Left ventricle myocardium inferior (tissue), 1 donor: ENCODE data around the gene PROSER3. TPM values are rescaled to one million over a fixed set of nuclear protein-coding genes. Genes with fewer than 3 reads are reported as not detected.
"Not testable (repeated sequence)": the region's sequence is repeated elsewhere in the genome, so short reads cannot be mapped to it uniquely, and the experiment has no call there.

Experiments used
- DNase-seq: peaks from one replicate; pipeline ENCODE4 v3.0.0-alpha.2; 2020
- H3K27ac ChIP-seq: fragments of 200-600 bp; replicated peaks from 2 replicates; pipeline ENCODE4 v1.8.0; 2021
- H3K27me3 ChIP-seq: fragments of 200-600 bp; 2 replicates; pipeline ENCODE4 v1.8.0; 2021; ENCODE audit warnings: low read depth
- H3K36me3 ChIP-seq: fragments of 200-600 bp; 2 replicates; pipeline ENCODE4 v1.8.0; 2021
- H3K4me1 ChIP-seq: fragments of 200-600 bp; 2 replicates; pipeline ENCODE4 v1.8.0; 2021
- H3K4me3 ChIP-seq: fragments of 200-600 bp; 2 replicates; pipeline ENCODE4 v1.8.0; 2021; ENCODE audit warnings: mild to moderate bottlenecking, moderate library complexity
- H3K9me3 ChIP-seq: fragments of 200-600 bp; replicated peaks from 2 replicates; pipeline ENCODE4 v1.8.0; 2021
- intact Hi-C: fragments of 100-400 bp; cut with micrococcal nuclease; formaldehyde crosslinking; loops from one replicate; pipeline ENCODE4 v1.11.0; 2022
- total RNA-seq: library from RNA; stranded (reverse); fragmentation: NEBNext Ultra II Directional; extraction: Animal tissue kit (Norgen Biotek cat#: 25700); gene quantifications from one replicate; pipeline ENCODE4 v1.2.1, GENCODE V29; 2021
- TF ChIP-seq, protein P1 (sequence below): fragments of 200-600 bp; IDR thresholded peaks from 2 replicates; pipeline ENCODE4 v1.8.0; 2021; ENCODE audit warnings: antibody characterized with exemption, mild to moderate bottlenecking, borderline replicate concordance
- donor health status: DM: no; HTN: yes; CAD: no; lungs with severe emphysema.

The PROSER3 gene
- total RNA-seq, 1 donor from 2014 or later = 4.8 TPM

DNA sequence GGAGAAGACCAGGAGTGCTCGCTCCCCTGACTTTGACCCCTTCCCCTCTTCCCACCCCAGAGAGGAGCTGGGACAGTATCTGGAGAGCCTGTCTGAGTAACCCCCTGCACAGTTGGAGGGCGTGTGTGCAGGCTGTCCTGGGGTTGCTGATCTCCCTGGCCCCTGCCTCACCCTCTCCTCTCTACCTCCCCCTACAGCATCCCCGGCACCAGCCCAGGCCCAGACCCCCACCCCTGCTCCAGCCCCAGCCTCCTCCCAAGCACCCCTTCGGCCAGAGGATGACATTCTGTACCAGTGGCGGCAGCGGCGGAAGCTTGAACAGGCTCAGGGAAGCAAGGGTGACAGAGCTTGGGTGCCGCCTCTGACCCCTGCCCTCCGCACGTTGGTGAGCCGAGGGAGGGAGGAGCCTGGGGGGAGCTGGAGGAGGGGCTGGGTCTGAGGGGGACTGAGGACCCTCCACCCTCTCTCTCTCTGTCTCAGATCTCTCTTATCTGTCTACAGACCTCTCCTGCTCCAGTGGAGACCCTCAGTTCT is 8.7 kb downstream of the PROSER3 start:
- DNase-seq = no peak
- H3K4me1 ChIP-seq = peaks cover 9% of the 10 kb centered on the region

GRCh38 chr19:35767288-35768081 is 9.5 kb downstream of the PROSER3 start:
- intact Hi-C loops = no loop called here
- Histone ChIP-seq H3K27me3 (no peaks in the 10 kb centered on the region), H3K27ac (no peak overlapping the region), H3K36me3 (peaks cover 30% of the 10 kb centered on the region), H3K9me3 (no peaks in the 10 kb centered on the region), H3K4me1 (peaks cover 9% of the 10 kb centered on the region), H3K4me3 (peak overlapping the region; percentile 17)
- DNase-seq = no peak
- TF ChIP-seq, protein P1, sequence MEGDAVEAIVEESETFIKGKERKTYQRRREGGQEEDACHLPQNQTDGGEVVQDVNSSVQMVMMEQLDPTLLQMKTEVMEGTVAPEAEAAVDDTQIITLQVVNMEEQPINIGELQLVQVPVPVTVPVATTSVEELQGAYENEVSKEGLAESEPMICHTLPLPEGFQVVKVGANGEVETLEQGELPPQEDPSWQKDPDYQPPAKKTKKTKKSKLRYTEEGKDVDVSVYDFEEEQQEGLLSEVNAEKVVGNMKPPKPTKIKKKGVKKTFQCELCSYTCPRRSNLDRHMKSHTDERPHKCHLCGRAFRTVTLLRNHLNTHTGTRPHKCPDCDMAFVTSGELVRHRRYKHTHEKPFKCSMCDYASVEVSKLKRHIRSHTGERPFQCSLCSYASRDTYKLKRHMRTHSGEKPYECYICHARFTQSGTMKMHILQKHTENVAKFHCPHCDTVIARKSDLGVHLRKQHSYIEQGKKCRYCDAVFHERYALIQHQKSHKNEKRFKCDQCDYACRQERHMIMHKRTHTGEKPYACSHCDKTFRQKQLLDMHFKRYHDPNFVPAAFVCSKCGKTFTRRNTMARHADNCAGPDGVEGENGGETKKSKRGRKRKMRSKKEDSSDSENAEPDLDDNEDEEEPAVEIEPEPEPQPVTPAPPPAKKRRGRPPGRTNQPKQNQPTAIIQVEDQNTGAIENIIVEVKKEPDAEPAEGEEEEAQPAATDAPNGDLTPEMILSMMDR = no peak

More for the DNA sequence above, 8.7 kb downstream of the PROSER3 start:
- Histone ChIP-seq H3K9me3 (no peaks in the 10 kb centered on the region), H3K4me3 (no peak overlapping the region), H3K27ac (no peak overlapping the region), H3K36me3 (peaks cover 39% of the 10 kb centered on the region), H3K27me3 (no peaks in the 10 kb centered on the region)
- TF ChIP-seq, protein P1 = no peak
- intact Hi-C loops = no loop called here

DNA sequence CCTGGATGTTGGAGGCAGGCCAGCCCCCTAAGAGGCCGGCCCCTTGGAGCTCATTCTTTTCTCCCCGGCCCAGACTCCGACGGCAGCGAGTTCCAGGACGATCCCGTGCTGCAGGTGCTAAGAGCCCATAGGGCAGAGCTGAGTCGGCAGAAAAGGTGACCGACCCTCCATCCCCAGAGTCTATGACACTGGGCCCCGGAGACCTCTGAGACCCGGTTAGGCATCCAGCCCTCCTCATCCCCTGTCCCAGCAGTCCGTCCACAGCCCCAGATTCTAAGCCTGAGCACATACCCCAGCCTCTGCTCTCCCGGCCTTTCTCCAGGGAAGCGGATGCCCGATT is 10.1 kb downstream of the PROSER3 start:
- H3K36me3 ChIP-seq = peaks cover 25% of the 10 kb centered on the region
- TF ChIP-seq, protein P1 = no peak
- H3K27me3 ChIP-seq = no peaks in the 10 kb centered on the region
- intact Hi-C loops = no loop called here
- DNase-seq = no peak
- H3K27ac ChIP-seq = no peak overlapping the region
- no peaks in the 10 kb centered on the region for H3K9me3 ChIP-seq
- peaks cover 9% of the 10 kb centered on the region for H3K4me1 ChIP-seq
- peak overlapping the region; percentile 17 for H3K4me3 ChIP-seq

DNA sequence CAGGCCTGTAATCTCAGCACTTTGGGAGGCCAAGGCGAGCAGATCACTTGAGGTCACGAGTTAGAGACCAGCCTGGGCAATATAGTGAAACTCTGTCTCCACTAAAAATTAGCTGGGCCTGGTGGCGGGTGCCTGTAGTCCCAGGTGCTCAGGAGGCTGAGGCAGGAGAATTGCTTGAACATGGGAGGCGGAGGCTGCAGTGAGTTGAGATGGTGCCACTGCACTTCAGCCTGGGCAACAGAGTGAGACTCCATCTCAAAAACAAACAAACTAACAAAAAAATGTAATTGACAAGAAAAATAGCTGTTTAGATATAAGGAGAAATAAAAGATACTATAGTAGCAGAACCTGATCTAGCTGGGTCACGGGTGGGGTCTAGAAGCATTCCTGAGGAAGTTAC is 14.4 kb downstream of the PROSER3 start:
- intact Hi-C loops, H3K4me3 ChIP-seq, H3K36me3 ChIP-seq, DNase-seq, H3K27me3 ChIP-seq, H3K9me3 ChIP-seq, H3K27ac ChIP-seq: not testable (repeated sequence)
- peaks cover 30% of the 10 kb centered on the region for H3K4me1 ChIP-seq

GRCh38 chr19:35773020-35773806 is 15.2 kb downstream of the PROSER3 start:
- intact Hi-C loops = no loop called here
- H3K4me1 ChIP-seq = peaks cover 23% of the 10 kb centered on the region
- no peaks in the 10 kb centered on the region for H3K9me3 ChIP-seq
- TF ChIP-seq, protein P1 = no peak
- no peak overlapping the region for H3K4me3 ChIP-seq
- no peaks in the 10 kb centered on the region for H3K36me3 ChIP-seq
- no peak overlapping the region for H3K27ac ChIP-seq
- DNase-seq = no peak
- no peaks in the 10 kb centered on the region for H3K27me3 ChIP-seq
